WTC11 (cell line): Measurements from ENCODE around the gene HPSE2.

Source experiments
- ATF1 ChIP-seq: sonication (generic); formaldehyde crosslinking; IDR thresholded peaks from 2 replicates; pipeline ENCODE4 v1.8.1; 2023; ENCODE audit warnings: mild to moderate bottlenecking, moderate library complexity, missing genetic modification reagents
- CBFB ChIP-seq: sonication (generic); formaldehyde crosslinking; IDR thresholded peaks from 2 replicates; pipeline ENCODE4 v1.8.1; 2022; ENCODE audit warnings: mild to moderate bottlenecking, low read depth, missing genetic modification reagents
- ESRRA ChIP-seq: sonication (generic); formaldehyde crosslinking; IDR thresholded peaks from 2 replicates; pipeline ENCODE4 v1.8.1; 2022; ENCODE audit warnings: mild to moderate bottlenecking, missing genetic modification reagents, borderline replicate concordance
- NR1H2 ChIP-seq: sonication (generic); formaldehyde crosslinking; IDR thresholded peaks from 2 replicates; pipeline ENCODE4 v1.9.0; 2021; ENCODE audit warnings: mild to moderate bottlenecking, moderate library complexity, missing genetic modification reagents
- NR3C1 ChIP-seq: sonication (generic); formaldehyde crosslinking; conservative IDR thresholded peaks from 2 replicates; pipeline ENCODE4 v1.8.1; 2023; ENCODE audit warnings: low read depth, mild to moderate bottlenecking, missing genetic modification reagents
- TF ChIP-seq, protein P1 (sequence below): fragments of 200-600 bp; IDR thresholded peaks from 2 replicates; pipeline ENCODE4 v1.8.0; 2022; ENCODE audit warnings: antibody characterized with exemption
- TF ChIP-seq, protein P2 (sequence below): sonication (generic); formaldehyde crosslinking; IDR thresholded peaks from 2 replicates; pipeline ENCODE4 v1.8.1; 2023; ENCODE audit warnings: mild to moderate bottlenecking, moderate library complexity, missing genetic modification reagents
- TF ChIP-seq, protein P3 (sequence below): sonication (generic); formaldehyde crosslinking; IDR thresholded peaks from 2 replicates; pipeline ENCODE4 v1.8.1; 2023; ENCODE audit warnings: mild to moderate bottlenecking, missing genetic modification reagents, moderate library complexity
- TF ChIP-seq, protein P4 (sequence below): sonication (generic); formaldehyde crosslinking; IDR thresholded peaks from 2 replicates; pipeline ENCODE4 v1.8.1; 2023; ENCODE audit warnings: mild to moderate bottlenecking, missing genetic modification reagents, moderate library complexity
- TF ChIP-seq, protein P5 (sequence below): sonication (generic); formaldehyde crosslinking; IDR thresholded peaks from 2 replicates; pipeline ENCODE4 v1.8.1; 2022; ENCODE audit warnings: low read depth, missing genetic modification reagents, borderline replicate concordance
- TF ChIP-seq, protein P6 (sequence below): sonication (generic); formaldehyde crosslinking; IDR thresholded peaks from 2 replicates; pipeline ENCODE4 v1.8.1; 2022; ENCODE audit warnings: missing genetic modification reagents, borderline replicate concordance
- TF ChIP-seq, protein P7 (sequence below): fragments of 250-450 bp; sonication (Bioruptor Pico); IDR thresholded peaks from 2 replicates; pipeline ENCODE4 v1.9.0; 2021; ENCODE audit warnings: moderate library complexity, mild to moderate bottlenecking, inconsistent platforms, borderline replicate concordance
- TF ChIP-seq, protein P8 (sequence below): sonication (generic); formaldehyde crosslinking; IDR thresholded peaks from 2 replicates; pipeline ENCODE4 v1.8.0; 2022; ENCODE audit warnings: mild to moderate bottlenecking, missing genetic modification reagents

DNA sequence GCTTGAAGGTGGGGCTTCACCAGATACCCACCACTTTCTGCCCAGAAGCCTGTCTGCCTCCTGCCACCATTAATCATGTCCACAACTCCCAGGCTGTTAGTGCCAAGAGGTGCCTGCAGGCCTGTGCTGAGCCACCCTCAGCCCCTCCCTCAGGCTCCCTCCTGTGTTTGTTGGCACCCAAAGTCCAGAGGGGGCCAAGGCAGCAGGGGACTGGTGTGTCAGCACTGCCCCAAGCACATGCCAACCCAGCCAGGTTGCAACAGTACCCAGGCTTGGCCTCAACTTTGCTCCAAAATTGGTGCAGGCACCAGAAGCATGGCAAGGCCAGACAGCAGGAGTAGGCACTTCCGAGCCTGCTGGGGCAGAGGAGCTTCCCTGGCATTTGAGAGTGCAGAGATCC lies 111.3 kb downstream of the HPSE2 start:
- TF ChIP-seq, protein P1, sequence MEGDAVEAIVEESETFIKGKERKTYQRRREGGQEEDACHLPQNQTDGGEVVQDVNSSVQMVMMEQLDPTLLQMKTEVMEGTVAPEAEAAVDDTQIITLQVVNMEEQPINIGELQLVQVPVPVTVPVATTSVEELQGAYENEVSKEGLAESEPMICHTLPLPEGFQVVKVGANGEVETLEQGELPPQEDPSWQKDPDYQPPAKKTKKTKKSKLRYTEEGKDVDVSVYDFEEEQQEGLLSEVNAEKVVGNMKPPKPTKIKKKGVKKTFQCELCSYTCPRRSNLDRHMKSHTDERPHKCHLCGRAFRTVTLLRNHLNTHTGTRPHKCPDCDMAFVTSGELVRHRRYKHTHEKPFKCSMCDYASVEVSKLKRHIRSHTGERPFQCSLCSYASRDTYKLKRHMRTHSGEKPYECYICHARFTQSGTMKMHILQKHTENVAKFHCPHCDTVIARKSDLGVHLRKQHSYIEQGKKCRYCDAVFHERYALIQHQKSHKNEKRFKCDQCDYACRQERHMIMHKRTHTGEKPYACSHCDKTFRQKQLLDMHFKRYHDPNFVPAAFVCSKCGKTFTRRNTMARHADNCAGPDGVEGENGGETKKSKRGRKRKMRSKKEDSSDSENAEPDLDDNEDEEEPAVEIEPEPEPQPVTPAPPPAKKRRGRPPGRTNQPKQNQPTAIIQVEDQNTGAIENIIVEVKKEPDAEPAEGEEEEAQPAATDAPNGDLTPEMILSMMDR = no peak
- TF ChIP-seq, protein P2, sequence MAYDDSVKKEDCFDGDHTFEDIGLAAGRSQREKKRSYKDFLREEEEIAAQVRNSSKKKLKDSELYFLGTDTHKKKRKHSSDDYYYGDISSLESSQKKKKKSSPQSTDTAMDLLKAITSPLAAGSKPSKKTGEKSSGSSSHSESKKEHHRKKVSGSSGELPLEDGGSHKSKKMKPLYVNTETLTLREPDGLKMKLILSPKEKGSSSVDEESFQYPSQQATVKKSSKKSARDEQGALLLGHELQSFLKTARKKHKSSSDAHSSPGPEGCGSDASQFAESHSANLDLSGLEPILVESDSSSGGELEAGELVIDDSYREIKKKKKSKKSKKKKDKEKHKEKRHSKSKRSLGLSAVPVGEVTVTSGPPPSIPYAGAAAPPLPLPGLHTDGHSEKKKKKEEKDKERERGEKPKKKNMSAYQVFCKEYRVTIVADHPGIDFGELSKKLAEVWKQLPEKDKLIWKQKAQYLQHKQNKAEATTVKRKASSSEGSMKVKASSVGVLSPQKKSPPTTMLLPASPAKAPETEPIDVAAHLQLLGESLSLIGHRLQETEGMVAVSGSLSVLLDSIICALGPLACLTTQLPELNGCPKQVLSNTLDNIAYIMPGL (CRISPR knock-in tag) = no peak
- TF ChIP-seq, protein P3, sequence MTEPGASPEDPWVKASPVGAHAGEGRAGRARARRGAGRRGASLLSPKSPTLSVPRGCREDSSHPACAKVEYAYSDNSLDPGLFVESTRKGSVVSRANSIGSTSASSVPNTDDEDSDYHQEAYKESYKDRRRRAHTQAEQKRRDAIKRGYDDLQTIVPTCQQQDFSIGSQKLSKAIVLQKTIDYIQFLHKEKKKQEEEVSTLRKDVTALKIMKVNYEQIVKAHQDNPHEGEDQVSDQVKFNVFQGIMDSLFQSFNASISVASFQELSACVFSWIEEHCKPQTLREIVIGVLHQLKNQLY (CRISPR knock-in tag) = no peak
- TF ChIP-seq NR3C1 (CRISPR knock-in tag) (no peak), ESRRA (CRISPR knock-in tag) (no peak), ATF1 (no peak), CBFB (no peak), NR1H2 (CRISPR knock-in tag) (no peak)
- TF ChIP-seq, protein P4, sequence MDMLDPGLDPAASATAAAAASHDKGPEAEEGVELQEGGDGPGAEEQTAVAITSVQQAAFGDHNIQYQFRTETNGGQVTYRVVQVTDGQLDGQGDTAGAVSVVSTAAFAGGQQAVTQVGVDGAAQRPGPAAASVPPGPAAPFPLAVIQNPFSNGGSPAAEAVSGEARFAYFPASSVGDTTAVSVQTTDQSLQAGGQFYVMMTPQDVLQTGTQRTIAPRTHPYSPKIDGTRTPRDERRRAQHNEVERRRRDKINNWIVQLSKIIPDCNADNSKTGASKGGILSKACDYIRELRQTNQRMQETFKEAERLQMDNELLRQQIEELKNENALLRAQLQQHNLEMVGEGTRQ (CRISPR knock-in tag) = no peak
- TF ChIP-seq, protein P5, sequence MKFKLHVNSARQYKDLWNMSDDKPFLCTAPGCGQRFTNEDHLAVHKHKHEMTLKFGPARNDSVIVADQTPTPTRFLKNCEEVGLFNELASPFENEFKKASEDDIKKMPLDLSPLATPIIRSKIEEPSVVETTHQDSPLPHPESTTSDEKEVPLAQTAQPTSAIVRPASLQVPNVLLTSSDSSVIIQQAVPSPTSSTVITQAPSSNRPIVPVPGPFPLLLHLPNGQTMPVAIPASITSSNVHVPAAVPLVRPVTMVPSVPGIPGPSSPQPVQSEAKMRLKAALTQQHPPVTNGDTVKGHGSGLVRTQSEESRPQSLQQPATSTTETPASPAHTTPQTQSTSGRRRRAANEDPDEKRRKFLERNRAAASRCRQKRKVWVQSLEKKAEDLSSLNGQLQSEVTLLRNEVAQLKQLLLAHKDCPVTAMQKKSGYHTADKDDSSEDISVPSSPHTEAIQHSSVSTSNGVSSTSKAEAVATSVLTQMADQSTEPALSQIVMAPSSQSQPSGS = no peak
- TF ChIP-seq, protein P6, sequence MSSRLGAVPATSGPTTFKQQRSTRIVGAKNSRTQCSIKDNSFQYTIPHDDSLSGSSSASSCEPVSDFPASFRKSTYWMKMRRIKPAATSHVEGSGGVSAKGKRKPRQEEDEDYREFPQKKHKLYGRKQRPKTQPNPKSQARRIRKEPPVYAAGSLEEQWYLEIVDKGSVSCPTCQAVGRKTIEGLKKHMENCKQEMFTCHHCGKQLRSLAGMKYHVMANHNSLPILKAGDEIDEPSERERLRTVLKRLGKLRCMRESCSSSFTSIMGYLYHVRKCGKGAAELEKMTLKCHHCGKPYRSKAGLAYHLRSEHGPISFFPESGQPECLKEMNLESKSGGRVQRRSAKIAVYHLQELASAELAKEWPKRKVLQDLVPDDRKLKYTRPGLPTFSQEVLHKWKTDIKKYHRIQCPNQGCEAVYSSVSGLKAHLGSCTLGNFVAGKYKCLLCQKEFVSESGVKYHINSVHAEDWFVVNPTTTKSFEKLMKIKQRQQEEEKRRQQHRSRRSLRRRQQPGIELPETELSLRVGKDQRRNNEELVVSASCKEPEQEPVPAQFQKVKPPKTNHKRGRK (CRISPR knock-in tag) = no peak
- TF ChIP-seq, protein P7, sequence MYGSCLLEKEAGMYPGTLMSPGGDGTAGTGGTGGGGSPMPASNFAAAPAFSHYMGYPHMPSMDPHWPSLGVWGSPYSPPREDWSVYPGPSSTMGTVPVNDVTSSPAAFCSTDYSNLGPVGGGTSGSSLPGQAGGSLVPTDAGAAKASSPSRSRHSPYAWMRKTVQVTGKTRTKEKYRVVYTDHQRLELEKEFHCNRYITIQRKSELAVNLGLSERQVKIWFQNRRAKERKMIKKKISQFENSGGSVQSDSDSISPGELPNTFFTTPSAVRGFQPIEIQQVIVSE = no peak
- TF ChIP-seq, protein P8, sequence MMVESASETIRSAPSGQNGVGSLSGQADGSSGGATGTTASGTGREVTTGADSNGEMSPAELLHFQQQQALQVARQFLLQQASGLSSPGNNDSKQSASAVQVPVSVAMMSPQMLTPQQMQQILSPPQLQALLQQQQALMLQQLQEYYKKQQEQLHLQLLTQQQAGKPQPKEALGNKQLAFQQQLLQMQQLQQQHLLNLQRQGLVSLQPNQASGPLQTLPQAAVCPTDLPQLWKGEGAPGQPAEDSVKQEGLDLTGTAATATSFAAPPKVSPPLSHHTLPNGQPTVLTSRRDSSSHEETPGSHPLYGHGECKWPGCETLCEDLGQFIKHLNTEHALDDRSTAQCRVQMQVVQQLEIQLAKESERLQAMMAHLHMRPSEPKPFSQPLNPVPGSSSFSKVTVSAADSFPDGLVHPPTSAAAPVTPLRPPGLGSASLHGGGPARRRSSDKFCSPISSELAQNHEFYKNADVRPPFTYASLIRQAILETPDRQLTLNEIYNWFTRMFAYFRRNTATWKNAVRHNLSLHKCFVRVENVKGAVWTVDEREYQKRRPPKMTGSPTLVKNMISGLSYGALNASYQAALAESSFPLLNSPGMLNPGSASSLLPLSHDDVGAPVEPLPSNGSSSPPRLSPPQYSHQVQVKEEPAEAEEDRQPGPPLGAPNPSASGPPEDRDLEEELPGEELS = no peak
